Measurements from ENCODE around the gene FMN1.

DNA sequence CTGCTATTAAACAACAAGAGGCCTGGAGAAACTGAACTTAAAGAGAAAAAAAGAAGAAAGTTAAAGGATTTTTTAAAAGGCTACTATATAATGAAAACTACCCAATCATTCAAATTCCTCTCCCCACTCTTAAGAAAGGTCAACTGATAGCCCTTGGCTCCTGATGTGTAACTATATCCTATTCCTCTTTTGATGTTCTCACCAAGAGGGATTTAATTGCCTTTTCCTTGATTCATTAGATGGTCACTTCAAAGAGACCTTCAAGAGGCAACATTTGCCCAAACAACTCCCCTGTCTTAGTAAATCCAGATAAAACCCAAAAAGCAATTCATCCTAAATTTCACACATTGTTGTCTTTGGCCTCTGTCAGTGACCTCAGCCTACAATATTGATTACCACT is 86.0 kb downstream of the FMN1 start:
- no peak for TF ChIP-seq CTCF (IDR thresholded peaks at IDR 0.05 in 4 of 5, conservative IDR thresholded peaks at IDR 0.05 in 1 of 5)
- no peak for TF ChIP-seq POLR2A (IDR thresholded peaks at IDR 0.05)

Data from gastrocnemius medialis (tissue), 4 donors.